Measurements from ENCODE around the gene FAM107B.

- TF ChIP-seq EP300 (IDR thresholded peaks at IDR 0.05; ENCODE audit: borderline replicate concordance in 1 of 2, control insufficient read depth in 1 of 2, low read depth in 2 of 2, low read length in 2 of 2) (no peak), BHLHE40 (IDR thresholded peaks at IDR 0.05; ENCODE audit: borderline replicate concordance in 1 of 2, low read depth in 2 of 2, low read length in 1 of 2) (no peak), SIN3A (IDR thresholded peaks at IDR 0.05; ENCODE audit: low read depth, low read length) (no peak), BCLAF1 (IDR thresholded peaks at IDR 0.05) (no peak), HDAC6 (IDR thresholded peaks at IDR 0.05; ENCODE audit: unreplicated experiment) (no peak), JUND (IDR thresholded peaks at IDR 0.05; ENCODE audit: low read depth, low read length) (no peak)
Observed at GRCh38 chr10:14683256-14683655, 91.4 kb downstream of the FAM107B start.

Measured in GM12878 (cell line).